IMR-90 (cell line): ENCODE data around the gene AHCYL1. TPM values are rescaled to one million over a fixed set of nuclear protein-coding genes. Genes with fewer than 3 reads are reported as not detected.

Experiments used
- ATAC-seq: fragments of 200-7000 bp; cut with Tn5 transposase; 2 replicates; pipeline ENCODE4 v1.9.1; 2020; ENCODE audit warnings: low read depth, mild to moderate bottlenecking, moderate library complexity
- BruUV-seq: library from RNA; stranded (reverse); fragments of 400-500 nt; replicated peaks from 2 replicates; lab custom pipeline; 2021; lab: Mats Ljungman, UMichigan
- CTCF ChIA-PET: fragments of 300-600 bp; formaldehyde crosslinking; extraction: SDS; loops from one replicate; lab custom pipeline; 2021; ENCODE audit warnings: antibody characterized with exemption; lab: Yijun Ruan, JAX
- POLR2A ChIA-PET: fragments of 300-600 bp; sonication (Branson Sonifier 250); formaldehyde crosslinking; loops from one replicate; lab custom pipeline; 2022; ENCODE audit warnings: antibody characterized with exemption; ENCODE audit not compliant: unreplicated experiment; lab: Charles Lee
- DNase-seq: peaks from one replicate; pipeline ENCODE4 v3.0.0; 2013
- H2AFZ ChIP-seq: replicated peaks from 2 replicates; pipeline ENCODE3; 2013; ENCODE audit warnings: low read length, mild to moderate bottlenecking; ENCODE audit not compliant: poor library complexity
- H2AK5ac ChIP-seq: 2 replicates; pipeline ENCODE4 v1.6.1; 2013; ENCODE audit warnings: low read depth, low read length, inconsistent platforms
- H2AK9ac ChIP-seq: replicated peaks from 2 replicates; pipeline ENCODE3; 2013; ENCODE audit warnings: mild to moderate bottlenecking, low read depth, low read length, moderate library complexity; ENCODE audit not compliant: poor library complexity
- H2BK120ac ChIP-seq: 2 replicates; pipeline ENCODE4 v1.6.1; 2013; ENCODE audit warnings: low read depth, low read length, inconsistent platforms
- H2BK15ac ChIP-seq: 3 replicates; pipeline ENCODE4 v1.6.1; 2013; ENCODE audit warnings: low read depth, low read length, inconsistent platforms
- H2BK20ac ChIP-seq: 2 replicates; pipeline ENCODE4 v1.6.1; 2013; ENCODE audit warnings: low read depth, mild to moderate bottlenecking, inconsistent platforms, low read length, moderate library complexity
- H2BK5ac ChIP-seq: 2 replicates; pipeline ENCODE4 v1.6.1; 2013; ENCODE audit warnings: mild to moderate bottlenecking, low read depth, low read length, inconsistent platforms; ENCODE audit not compliant: poor library complexity, severe bottlenecking
- H3K14ac ChIP-seq: replicated peaks from 2 replicates; pipeline ENCODE4 v1.6.1; 2013; ENCODE audit warnings: low read depth, low read length, inconsistent platforms
- H3K18ac ChIP-seq: 2 replicates; pipeline ENCODE4 v1.6.1; 2013; ENCODE audit warnings: low read depth, low read length, control low read depth
- H3K23ac ChIP-seq: 2 replicates; pipeline ENCODE4 v1.6.1; 2013; ENCODE audit warnings: low read depth, low read length, inconsistent platforms
- H3K27ac ChIP-seq: 2 replicates; pipeline ENCODE4 v1.5.1; 2013; ENCODE audit warnings: mild to moderate bottlenecking, control low read depth, low read length; ENCODE audit not compliant: insufficient read depth
- H3K27me3 ChIP-seq: 2 replicates; pipeline ENCODE4 v1.6.1; 2013; ENCODE audit warnings: low read length; ENCODE audit not compliant: control insufficient read depth, insufficient read depth
- H3K36me3 ChIP-seq: 2 replicates; pipeline ENCODE4 v1.6.1; 2013; ENCODE audit warnings: low read length, mixed read lengths; ENCODE audit not compliant: control insufficient read depth, insufficient read depth
- H3K4ac ChIP-seq: 2 replicates; pipeline ENCODE4 v1.6.1; 2013; ENCODE audit warnings: low read depth, low read length, inconsistent platforms
- H3K4me1 ChIP-seq: 2 replicates; pipeline ENCODE4 v1.6.1; 2013; ENCODE audit warnings: low read length, mixed read lengths; ENCODE audit not compliant: control insufficient read depth, insufficient read depth
- H3K4me2 ChIP-seq: 2 replicates; pipeline ENCODE4 v1.6.1; 2013; ENCODE audit warnings: low read depth, mild to moderate bottlenecking, control low read depth, low read length, moderate library complexity
- H3K4me3 ChIP-seq: 2 replicates; pipeline ENCODE4 v1.5.1; 2013; ENCODE audit warnings: low read depth, mild to moderate bottlenecking, control low read depth, low read length, moderate library complexity; ENCODE audit not compliant: insufficient read depth
- H3K56ac ChIP-seq: 2 replicates; pipeline ENCODE4 v1.6.1; 2013; ENCODE audit warnings: low read length, inconsistent platforms; ENCODE audit not compliant: insufficient read depth; ENCODE audit errors: extremely low read depth
- H3K79me1 ChIP-seq, 2 experiments: 2 replicates each; pipeline ENCODE4 v1.6.1; 2013; ENCODE audit warnings: low read length in 2 of 2, inconsistent platforms in 1 of 2, low read depth in 1 of 2
- H3K9ac ChIP-seq: 2 replicates; pipeline ENCODE4 v1.6.1; 2013; ENCODE audit warnings: low read depth, low read length, control low read depth
- H3K9me1 ChIP-seq: 2 replicates; pipeline ENCODE4 v1.6.1; 2013; ENCODE audit warnings: low read length, inconsistent platforms; ENCODE audit not compliant: insufficient read depth
- H3K9me3 ChIP-seq: 2 replicates; pipeline ENCODE4 v1.6.1; 2013; ENCODE audit warnings: low read length; ENCODE audit not compliant: control insufficient read depth, insufficient read depth
- H4K20me1 ChIP-seq: 2 replicates; pipeline ENCODE4 v1.6.1; 2013; ENCODE audit warnings: low read length, inconsistent platforms; ENCODE audit not compliant: insufficient read depth
- H4K5ac ChIP-seq: 2 replicates; pipeline ENCODE4 v1.6.1; 2013; ENCODE audit warnings: mild to moderate bottlenecking, low read depth, low read length, control low read depth
- H4K8ac ChIP-seq, 2 experiments: 2 replicates each; pipeline ENCODE4 v1.6.1; 2013; ENCODE audit warnings: low read depth in 2 of 2, low read length in 2 of 2, control low read depth in 1 of 2, inconsistent platforms in 1 of 2
- H4K91ac ChIP-seq: 2 replicates; pipeline ENCODE4 v1.6.1; 2013; ENCODE audit warnings: low read depth, low read length, inconsistent platforms; ENCODE audit not compliant: insufficient read depth
- BHLHE40 ChIP-seq: fragments of 150-350 bp; IDR thresholded peaks from 2 replicates; pipeline ENCODE4 v1.6.1; 2016; ENCODE audit warnings: mild to moderate bottlenecking, low read depth, low read length
- CEBPB ChIP-seq: IDR thresholded peaks from 2 replicates; pipeline ENCODE4 v1.6.1; 2012; ENCODE audit warnings: low read depth, low read length, improper control_type of control experiment
- CHD1 ChIP-seq: IDR thresholded peaks from 2 replicates; pipeline ENCODE4 v1.6.1; 2012; ENCODE audit warnings: low read depth, low read length, improper control_type of control experiment
- FOS ChIP-seq: fragments of 150-350 bp; IDR thresholded peaks from 2 replicates; pipeline ENCODE4 v1.6.1; 2016; ENCODE audit warnings: low read depth, low read length
- MAZ ChIP-seq: IDR thresholded peaks from 2 replicates; pipeline ENCODE4 v1.6.1; 2012; ENCODE audit warnings: low read depth, mild to moderate bottlenecking, low read length, improper control_type of control experiment, moderate library complexity, borderline replicate concordance
- MXI1 ChIP-seq: IDR thresholded peaks from 2 replicates; pipeline ENCODE4 v1.6.1; 2012; ENCODE audit warnings: low read depth, mild to moderate bottlenecking, low read length, moderate library complexity, borderline replicate concordance
- NFE2L2 ChIP-seq: fragments of 150-350 bp; IDR thresholded peaks from 2 replicates; pipeline ENCODE4 v1.6.1; 2016; ENCODE audit warnings: low read depth, mild to moderate bottlenecking, low read length
- POLR2A ChIP-seq: IDR thresholded peaks from 2 replicates; pipeline ENCODE4 v1.6.1; 2012; ENCODE audit warnings: mild to moderate bottlenecking, low read depth, low read length
- RAD21 ChIP-seq: IDR thresholded peaks from 2 replicates; pipeline ENCODE4 v1.6.1; 2012; ENCODE audit warnings: low read length, improper control_type of control experiment
- RCOR1 ChIP-seq: IDR thresholded peaks from 2 replicates; pipeline ENCODE4 v1.6.1; 2012; ENCODE audit warnings: mild to moderate bottlenecking, low read length, improper control_type of control experiment; ENCODE audit not compliant: insufficient replicate concordance
- RFX5 ChIP-seq: IDR thresholded peaks from 2 replicates; pipeline ENCODE4 v1.8.0; 2012; ENCODE audit warnings: low read depth, mild to moderate bottlenecking, low read length, moderate library complexity
- SMC3 ChIP-seq: fragments of 150-350 bp; IDR thresholded peaks from 2 replicates; pipeline ENCODE4 v1.6.1; 2016; ENCODE audit warnings: low read depth, mild to moderate bottlenecking, antibody characterized with exemption, low read length, moderate library complexity
- WGBS, 2 experiments: methylation state at CpG; one replicate each; pipeline versions ENCODE4 v1.1.5 to v1.1.7; 2013; ENCODE audit warnings: missing lambda C conversion rate in 2 of 2; ENCODE audit not compliant: insufficient read length in 1 of 2; ENCODE audit errors: extremely low coverage in 2 of 2; 5-methylcytosine and 5-hydroxymethylcytosine counted together
- dilution Hi-C: fragments of 300-500 bp; cut with HindIII; formaldehyde crosslinking; loops from one replicate; pipeline ENCODE4 v1.14.3; 2018; ENCODE audit warnings: low sequenced_read_pairs; ENCODE audit not compliant: unreplicated experiment
- in situ Hi-C: fragments of 300-500 bp; cut with MboI; formaldehyde crosslinking; loops from 3 replicates; pipeline ENCODE4 v1.14.3; 2019; ENCODE audit warnings: low sequenced_read_pairs, inconsistent platforms, mixed read lengths
- intact Hi-C: fragments of 100-400 bp; cut with micrococcal nuclease; formaldehyde crosslinking; loops from 2 replicates; pipeline ENCODE4 v1.10.0; 2022
- polyA plus RNA-seq, 3 experiments: library from polyadenylated mRNA; depleted of rRNA; stranded (reverse); fragments of >200 nt; gene quantifications; 2 replicates each; pipeline ENCODE4 v1.2.3, GENCODE V29; 2012; ENCODE audit warnings: low replicate concordance in 1 of 3
- total RNA-seq: library from RNA; depleted of rRNA; stranded (reverse); fragments of >200 nt; gene quantifications from 2 replicates; pipeline ENCODE4 v1.2.3, GENCODE V29; 2012
- TF ChIP-seq, protein P1 (sequence below): fragments of 150-350 bp; IDR thresholded peaks from 2 replicates; pipeline ENCODE4 v1.6.1; 2016; ENCODE audit warnings: low read depth, mild to moderate bottlenecking, low read length, moderate library complexity, borderline replicate concordance
- TF ChIP-seq, protein P2 (sequence below): conservative IDR thresholded peaks from 2 replicates; pipeline ENCODE4 v1.5.1; 2012; ENCODE audit warnings: mild to moderate bottlenecking, low read depth, low read length, improper control_type of control experiment
- TF ChIP-seq, protein P3 (sequence below): fragments of 150-350 bp; IDR thresholded peaks from 2 replicates; pipeline ENCODE4 v1.6.1; 2017; ENCODE audit warnings: mild to moderate bottlenecking, antibody characterized with exemption, low read length, low read depth

Gene AHCYL1
- total and polyA plus RNA-seq, 2 of the 4 experiments (the other 2 are of a cell fraction), result 75.1 to 76.0 TPM

DNA sequence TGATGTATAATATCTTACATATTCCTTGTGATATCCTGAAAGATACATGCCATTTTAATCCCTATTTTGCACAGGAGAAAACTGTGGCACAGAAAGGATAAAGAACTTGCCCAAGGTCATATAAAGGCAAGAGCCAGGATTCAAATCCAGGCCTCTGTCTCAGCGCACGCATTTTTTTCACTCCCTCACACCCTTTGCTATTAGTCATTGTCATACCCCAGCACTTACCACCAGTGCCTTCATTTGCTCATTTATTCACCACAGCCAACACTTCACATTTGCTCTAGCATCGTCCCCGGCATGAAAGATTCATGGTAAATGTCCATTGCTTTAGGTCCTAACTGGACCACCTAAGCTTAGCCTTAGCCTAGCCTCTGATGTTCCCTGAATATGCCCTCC is 71.7 kb downstream of the AHCYL1 start:
- DNase-seq (no peak), ATAC-seq (no peak)
- Histone ChIP-seq H3K18ac (no peak overlapping the region), H3K27ac (no peak overlapping the region), H4K5ac (no peak overlapping the region), H3K9me3 (no peaks in the 10 kb centered on the region), H3K36me3 (peaks cover 60% of the 10 kb centered on the region), H3K56ac (no peak overlapping the region), H3K9me1 (peaks cover 20% of the 10 kb centered on the region), H3K23ac (0 out of 2 replicates have a peak overlapping the region, but pooled peaks have one; percentile 18), H3K79me1 (peaks cover 0 to 37% of the 10 kb centered on the region in 2 experiments; a peak in 3 of 4 replicates), H3K14ac (peak overlapping the region; percentile 16; the same call in 1 of the 2 replicates), H3K4ac (0 out of 2 replicates have a peak overlapping the region, but pooled peaks have one; percentile 12), H3K27me3 (no peaks in the 10 kb centered on the region), H3K4me3 (no peak overlapping the region), H2BK20ac (no peak overlapping the region), H3K4me2 (no peak overlapping the region), H2BK15ac (no peak overlapping the region), H4K8ac (no peak overlapping the region; a peak in 2 of 4 replicates), H4K91ac (no peak overlapping the region), H3K4me1 (peaks cover 29% of the 10 kb centered on the region), H2BK120ac (0 out of 2 replicates have a peak overlapping the region, but pooled peaks have one; percentile 29), H4K20me1 (peaks cover 22% of the 10 kb centered on the region; the same call in 1 of the 2 replicates), H2AK9ac (no peak overlapping the region), H3K9ac (no peak overlapping the region), H2AK5ac (no peak overlapping the region), H2AFZ (no peak overlapping the region), H2BK5ac (peak overlapping the region; percentile 10)
- intact Hi-C loops (loop anchor here (10.0 kb wide), 1 partner anchor 259 kb away; no protein-coding TSS in a partner anchor), dilution Hi-C loops (no loop called here), in situ Hi-C loops (no loop called here)
- BruUV-seq, result no TSS peak
- no peak for TF ChIP-seq RFX5
- TF ChIP-seq SMC3, result no peak
- TF ChIP-seq CHD1, result no peak
- no peak for TF ChIP-seq CEBPB
- no peak for TF ChIP-seq MAZ
- TF ChIP-seq, protein P1, sequence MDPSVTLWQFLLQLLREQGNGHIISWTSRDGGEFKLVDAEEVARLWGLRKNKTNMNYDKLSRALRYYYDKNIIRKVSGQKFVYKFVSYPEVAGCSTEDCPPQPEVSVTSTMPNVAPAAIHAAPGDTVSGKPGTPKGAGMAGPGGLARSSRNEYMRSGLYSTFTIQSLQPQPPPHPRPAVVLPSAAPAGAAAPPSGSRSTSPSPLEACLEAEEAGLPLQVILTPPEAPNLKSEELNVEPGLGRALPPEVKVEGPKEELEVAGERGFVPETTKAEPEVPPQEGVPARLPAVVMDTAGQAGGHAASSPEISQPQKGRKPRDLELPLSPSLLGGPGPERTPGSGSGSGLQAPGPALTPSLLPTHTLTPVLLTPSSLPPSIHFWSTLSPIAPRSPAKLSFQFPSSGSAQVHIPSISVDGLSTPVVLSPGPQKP, result no peak
- TF ChIP-seq, protein P2, sequence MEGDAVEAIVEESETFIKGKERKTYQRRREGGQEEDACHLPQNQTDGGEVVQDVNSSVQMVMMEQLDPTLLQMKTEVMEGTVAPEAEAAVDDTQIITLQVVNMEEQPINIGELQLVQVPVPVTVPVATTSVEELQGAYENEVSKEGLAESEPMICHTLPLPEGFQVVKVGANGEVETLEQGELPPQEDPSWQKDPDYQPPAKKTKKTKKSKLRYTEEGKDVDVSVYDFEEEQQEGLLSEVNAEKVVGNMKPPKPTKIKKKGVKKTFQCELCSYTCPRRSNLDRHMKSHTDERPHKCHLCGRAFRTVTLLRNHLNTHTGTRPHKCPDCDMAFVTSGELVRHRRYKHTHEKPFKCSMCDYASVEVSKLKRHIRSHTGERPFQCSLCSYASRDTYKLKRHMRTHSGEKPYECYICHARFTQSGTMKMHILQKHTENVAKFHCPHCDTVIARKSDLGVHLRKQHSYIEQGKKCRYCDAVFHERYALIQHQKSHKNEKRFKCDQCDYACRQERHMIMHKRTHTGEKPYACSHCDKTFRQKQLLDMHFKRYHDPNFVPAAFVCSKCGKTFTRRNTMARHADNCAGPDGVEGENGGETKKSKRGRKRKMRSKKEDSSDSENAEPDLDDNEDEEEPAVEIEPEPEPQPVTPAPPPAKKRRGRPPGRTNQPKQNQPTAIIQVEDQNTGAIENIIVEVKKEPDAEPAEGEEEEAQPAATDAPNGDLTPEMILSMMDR, result no peak
- TF ChIP-seq RAD21, result no peak
- no peak for TF ChIP-seq NFE2L2
- no peak for TF ChIP-seq RCOR1
- no peak for TF ChIP-seq FOS
- TF ChIP-seq MXI1, result no peak
- no peak for TF ChIP-seq BHLHE40
- TF ChIP-seq, protein P3, sequence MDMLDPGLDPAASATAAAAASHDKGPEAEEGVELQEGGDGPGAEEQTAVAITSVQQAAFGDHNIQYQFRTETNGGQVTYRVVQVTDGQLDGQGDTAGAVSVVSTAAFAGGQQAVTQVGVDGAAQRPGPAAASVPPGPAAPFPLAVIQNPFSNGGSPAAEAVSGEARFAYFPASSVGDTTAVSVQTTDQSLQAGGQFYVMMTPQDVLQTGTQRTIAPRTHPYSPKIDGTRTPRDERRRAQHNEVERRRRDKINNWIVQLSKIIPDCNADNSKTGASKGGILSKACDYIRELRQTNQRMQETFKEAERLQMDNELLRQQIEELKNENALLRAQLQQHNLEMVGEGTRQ, result no peak
- TF ChIP-seq POLR2A, result no peak
- ChIA-PET CTCF (interaction anchor here (1.2 kb wide), 1 partner anchor 9 kb away, joined by 3 read pairs; no protein-coding TSS in a partner anchor), POLR2A (no interaction called here)
- WGBS, 2 experiments, result 86% methylated on average over 2 of the region's 4 CpGs; no CpG with 5 or more reads in 1 of the 2 experiments
